HEK293 (cell line): ENCODE results near the gene BTBD8.
A peak's percentile ranks its signal among the peaks of the same experiment; 100 is the strongest.

ENCODE experiments used
- CTCF ChIP-seq: fragments of 450-650 bp; formaldehyde crosslinking; IDR thresholded peaks from 2 replicates; pipeline ENCODE4 v1.5.1; 2016; ENCODE audit warnings: missing biosample characterization, missing genetic modification characterization
- GLIS1 ChIP-seq: fragments of 450-650 bp; formaldehyde crosslinking; IDR thresholded peaks from 2 replicates; pipeline ENCODE4 v1.5.1; 2016; ENCODE audit warnings: missing biosample characterization, missing genetic modification characterization
- PRDM2 ChIP-seq: fragments of 450-650 bp; formaldehyde crosslinking; IDR thresholded peaks from 2 replicates; pipeline ENCODE4 v1.5.1; 2016; ENCODE audit warnings: missing biosample characterization, missing genetic modification characterization, borderline replicate concordance
- ZNF174 ChIP-seq: fragments of 450-650 bp; formaldehyde crosslinking; IDR thresholded peaks from 2 replicates; pipeline ENCODE4 v1.5.0; 2017; ENCODE audit warnings: missing biosample characterization, mild to moderate bottlenecking, missing genetic modification characterization
- ZNF274 ChIP-seq, 2 experiments: fragments of 200-500 bp in 1 of 2; fragments of 450-650 bp in 1 of 2; sonication (Bioruptor generic) in 1 of 2; formaldehyde crosslinking in 1 of 2; IDR thresholded peaks; 2 replicates each; pipeline versions ENCODE4 v1.5.1 to v1.6.1; 2014 to 2016; ENCODE audit warnings: borderline replicate concordance in 1 of 2, inconsistent platforms in 1 of 2, low read length in 1 of 2, missing biosample characterization in 1 of 2, missing genetic modification characterization in 1 of 2
- ZNF280C ChIP-seq: fragments of 450-650 bp; formaldehyde crosslinking; IDR thresholded peaks from 2 replicates; pipeline ENCODE4 v1.5.1; 2016; ENCODE audit warnings: missing biosample characterization, missing genetic modification characterization
- ZNF350 ChIP-seq: fragments of 450-650 bp; formaldehyde crosslinking; IDR thresholded peaks from 2 replicates; pipeline ENCODE4 v1.5.0; 2017; ENCODE audit warnings: missing biosample characterization, mild to moderate bottlenecking, missing genetic modification characterization
- ZNF362 ChIP-seq: fragments of 450-650 bp; formaldehyde crosslinking; IDR thresholded peaks from 2 replicates; pipeline ENCODE4 v1.5.1; 2016; ENCODE audit warnings: missing biosample characterization, missing genetic modification characterization
- ZNF398 ChIP-seq: fragments of 450-650 bp; formaldehyde crosslinking; IDR thresholded peaks from 2 replicates; pipeline ENCODE4 v1.5.1; 2017; ENCODE audit warnings: missing biosample characterization, missing genetic modification characterization
- ZNF529 ChIP-seq: fragments of 450-650 bp; formaldehyde crosslinking; IDR thresholded peaks from 2 replicates; pipeline ENCODE4 v1.5.1; 2017; ENCODE audit warnings: missing genetic modification characterization, missing biosample characterization; ENCODE audit not compliant: insufficient replicate concordance
- ZNF585B ChIP-seq: fragments of 450-650 bp; formaldehyde crosslinking; IDR thresholded peaks from 2 replicates; pipeline ENCODE4 v1.5.1; 2016; ENCODE audit warnings: missing biosample characterization, missing genetic modification characterization
- ZNF639 ChIP-seq: fragments of 450-650 bp; formaldehyde crosslinking; IDR thresholded peaks from 2 replicates; pipeline ENCODE4 v1.5.1; 2016; ENCODE audit warnings: missing biosample characterization, missing genetic modification characterization
- ZNF76 ChIP-seq: fragments of 450-650 bp; formaldehyde crosslinking; IDR thresholded peaks from 2 replicates; pipeline ENCODE4; 2016; ENCODE audit warnings: low read depth, missing biosample characterization, missing genetic modification characterization, borderline replicate concordance
- TF ChIP-seq, protein P1 (sequence below): fragments of 450-650 bp; formaldehyde crosslinking; IDR thresholded peaks from 2 replicates; pipeline ENCODE4 v1.5.1; 2016; ENCODE audit warnings: missing biosample characterization, missing genetic modification characterization, borderline replicate concordance

GRCh38 chr1:92188436-92189255 lies 108.5 kb downstream of the BTBD8 start:
- TF ChIP-seq CTCF (no peak), ZNF362 (no peak), ZNF76 (tag by site-specific recombination) (no peak), GLIS1 (tag by site-specific recombination) (peak; percentile 43), ZNF280C (tag by site-specific recombination) (no peak), ZNF529 (no peak), ZNF274 (IDR thresholded peaks at IDR 0.05; ENCODE audit: low read length) (no peak), ZNF274 (tag by site-specific recombination; IDR thresholded peaks at IDR 0.05; ENCODE audit: borderline replicate concordance) (no peak), PRDM2 (tag by site-specific recombination) (no peak), ZNF174 (tag by site-specific recombination) (no peak), ZNF398 (tag by site-specific recombination) (no peak), ZNF639 (tag by site-specific recombination) (no peak), ZNF350 (tag by site-specific recombination) (no peak), ZNF585B (tag by site-specific recombination) (no peak)
- TF ChIP-seq, protein P1, sequence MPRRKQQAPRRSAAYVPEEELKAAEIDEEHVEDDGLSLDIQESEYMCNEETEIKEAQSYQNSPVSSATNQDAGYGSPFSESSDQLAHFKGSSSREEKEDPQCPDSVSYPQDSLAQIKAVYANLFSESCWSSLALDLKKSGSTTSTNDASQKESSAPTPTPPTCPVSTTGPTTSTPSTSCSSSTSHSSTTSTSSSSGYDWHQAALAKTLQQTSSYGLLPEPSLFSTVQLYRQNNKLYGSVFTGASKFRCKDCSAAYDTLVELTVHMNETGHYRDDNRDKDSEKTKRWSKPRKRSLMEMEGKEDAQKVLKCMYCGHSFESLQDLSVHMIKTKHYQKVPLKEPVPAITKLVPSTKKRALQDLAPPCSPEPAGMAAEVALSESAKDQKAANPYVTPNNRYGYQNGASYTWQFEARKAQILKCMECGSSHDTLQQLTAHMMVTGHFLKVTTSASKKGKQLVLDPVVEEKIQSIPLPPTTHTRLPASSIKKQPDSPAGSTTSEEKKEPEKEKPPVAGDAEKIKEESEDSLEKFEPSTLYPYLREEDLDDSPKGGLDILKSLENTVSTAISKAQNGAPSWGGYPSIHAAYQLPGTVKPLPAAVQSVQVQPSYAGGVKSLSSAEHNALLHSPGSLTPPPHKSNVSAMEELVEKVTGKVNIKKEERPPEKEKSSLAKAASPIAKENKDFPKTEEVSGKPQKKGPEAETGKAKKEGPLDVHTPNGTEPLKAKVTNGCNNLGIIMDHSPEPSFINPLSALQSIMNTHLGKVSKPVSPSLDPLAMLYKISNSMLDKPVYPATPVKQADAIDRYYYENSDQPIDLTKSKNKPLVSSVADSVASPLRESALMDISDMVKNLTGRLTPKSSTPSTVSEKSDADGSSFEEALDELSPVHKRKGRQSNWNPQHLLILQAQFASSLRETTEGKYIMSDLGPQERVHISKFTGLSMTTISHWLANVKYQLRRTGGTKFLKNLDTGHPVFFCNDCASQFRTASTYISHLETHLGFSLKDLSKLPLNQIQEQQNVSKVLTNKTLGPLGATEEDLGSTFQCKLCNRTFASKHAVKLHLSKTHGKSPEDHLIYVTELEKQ (tag by site-specific recombination): no peak
